Measurements from ENCODE around the gene ADGRB2.

The ADGRB2 gene

GRCh38 chr1:31768407-31768907 lies 4.3 kb upstream of the ADGRB2 start:
- DNase-seq (no peak), ATAC-seq (ENCODE audit: insufficient read depth, low read depth) (no peak)
- no peak overlapping the region for H3K4me2 ChIP-seq (ENCODE audit: insufficient read depth, low read length)
- peaks cover 8% of the 10 kb centered on the region for H4K20me1 ChIP-seq (ENCODE audit: insufficient read depth, low read length)
- no peak overlapping the region for H2AFZ ChIP-seq (ENCODE audit: low read depth, low read length)
- TF ChIP-seq, protein P1, sequence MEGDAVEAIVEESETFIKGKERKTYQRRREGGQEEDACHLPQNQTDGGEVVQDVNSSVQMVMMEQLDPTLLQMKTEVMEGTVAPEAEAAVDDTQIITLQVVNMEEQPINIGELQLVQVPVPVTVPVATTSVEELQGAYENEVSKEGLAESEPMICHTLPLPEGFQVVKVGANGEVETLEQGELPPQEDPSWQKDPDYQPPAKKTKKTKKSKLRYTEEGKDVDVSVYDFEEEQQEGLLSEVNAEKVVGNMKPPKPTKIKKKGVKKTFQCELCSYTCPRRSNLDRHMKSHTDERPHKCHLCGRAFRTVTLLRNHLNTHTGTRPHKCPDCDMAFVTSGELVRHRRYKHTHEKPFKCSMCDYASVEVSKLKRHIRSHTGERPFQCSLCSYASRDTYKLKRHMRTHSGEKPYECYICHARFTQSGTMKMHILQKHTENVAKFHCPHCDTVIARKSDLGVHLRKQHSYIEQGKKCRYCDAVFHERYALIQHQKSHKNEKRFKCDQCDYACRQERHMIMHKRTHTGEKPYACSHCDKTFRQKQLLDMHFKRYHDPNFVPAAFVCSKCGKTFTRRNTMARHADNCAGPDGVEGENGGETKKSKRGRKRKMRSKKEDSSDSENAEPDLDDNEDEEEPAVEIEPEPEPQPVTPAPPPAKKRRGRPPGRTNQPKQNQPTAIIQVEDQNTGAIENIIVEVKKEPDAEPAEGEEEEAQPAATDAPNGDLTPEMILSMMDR (IDR thresholded peaks at IDR 0.05; ENCODE audit: borderline replicate concordance, extremely low read depth, low read length, poor library complexity, severe bottlenecking) = no peak
- TF ChIP-seq EZH2 (IDR thresholded peaks at IDR 0.05; ENCODE audit: borderline replicate concordance, low read depth, low read length, severe bottlenecking) = no peak
- no peak overlapping the region for H3K9ac ChIP-seq (ENCODE audit: low read depth, low read length)
- peaks cover 13% of the 10 kb centered on the region for H3K4me1 ChIP-seq (ENCODE audit: insufficient read depth, low read length)
- H3K27me3 ChIP-seq (ENCODE audit: insufficient read depth, low read length, poor library complexity) = peaks cover 32% of the 10 kb centered on the region
- H3K36me3 ChIP-seq (ENCODE audit: insufficient read depth, low read length) = no peaks in the 10 kb centered on the region
- no peaks in the 10 kb centered on the region for H3K9me3 ChIP-seq (ENCODE audit: insufficient read depth, low read length, severe bottlenecking)
- no peak overlapping the region for H3K4me3 ChIP-seq (ENCODE audit: low read depth in 1 of 2, low read length in 2 of 2)
- no peak overlapping the region for H3K27ac ChIP-seq (ENCODE audit: low read length)
- H3K79me2 ChIP-seq (ENCODE audit: insufficient read depth, low read length) = no peaks in the 10 kb centered on the region

DNA sequence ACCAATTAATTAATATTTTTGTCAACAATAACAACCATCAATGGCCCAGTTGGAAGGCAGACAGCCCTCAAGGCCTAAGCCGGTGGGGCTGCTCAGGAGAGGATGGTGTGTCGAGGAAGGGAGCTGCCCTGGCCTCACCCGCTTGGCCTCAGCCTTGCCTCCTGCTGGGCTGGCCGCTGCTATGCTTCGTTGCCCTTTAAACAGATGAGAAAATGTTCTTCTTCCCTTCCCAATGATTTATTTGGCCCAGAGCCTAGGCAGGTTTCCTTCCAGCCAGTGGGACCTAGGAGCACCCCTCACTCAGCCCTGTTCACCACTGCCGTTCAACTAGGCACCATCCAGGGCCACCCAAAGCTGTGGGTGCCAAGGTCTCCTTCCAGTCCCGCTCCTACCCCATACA lies 3.1 kb upstream of the ADGRB2 start:
- Histone ChIP-seq H3K4me3 (ENCODE audit: low read depth in 1 of 2, low read length in 2 of 2) (no peak overlapping the region), H3K9me3 (ENCODE audit: insufficient read depth, low read length, severe bottlenecking) (no peaks in the 10 kb centered on the region), H2AFZ (ENCODE audit: low read depth, low read length) (no peak overlapping the region), H3K36me3 (ENCODE audit: insufficient read depth, low read length) (no peaks in the 10 kb centered on the region), H3K27me3 (ENCODE audit: insufficient read depth, low read length, poor library complexity) (peaks cover 32% of the 10 kb centered on the region), H3K9ac (ENCODE audit: low read depth, low read length) (no peak overlapping the region), H3K4me2 (ENCODE audit: insufficient read depth, low read length) (no peak overlapping the region), H3K79me2 (ENCODE audit: insufficient read depth, low read length) (peaks cover 4% of the 10 kb centered on the region), H3K27ac (ENCODE audit: low read length) (no peak overlapping the region), H3K4me1 (ENCODE audit: insufficient read depth, low read length) (peaks cover 26% of the 10 kb centered on the region), H4K20me1 (ENCODE audit: insufficient read depth, low read length) (peaks cover 16% of the 10 kb centered on the region)
- DNase-seq (no peak), ATAC-seq (ENCODE audit: insufficient read depth, low read depth) (no peak)
- TF ChIP-seq, protein P1 (IDR thresholded peaks at IDR 0.05; ENCODE audit: borderline replicate concordance, extremely low read depth, low read length, poor library complexity, severe bottlenecking) = no peak
- no peak for TF ChIP-seq EZH2 (IDR thresholded peaks at IDR 0.05; ENCODE audit: borderline replicate concordance, low read depth, low read length, severe bottlenecking)

- H4K20me1 ChIP-seq (ENCODE audit: insufficient read depth, low read length) = peaks cover 27% of the 10 kb centered on the region
- H3K4me2 ChIP-seq (ENCODE audit: insufficient read depth, low read length) = no peak overlapping the region
- no peak overlapping the region for H3K9ac ChIP-seq (ENCODE audit: low read depth, low read length)
- H2AFZ ChIP-seq (ENCODE audit: low read depth, low read length) = no peak overlapping the region
- DNase-seq (no peak), ATAC-seq (ENCODE audit: insufficient read depth, low read depth) (no peak)
- no peaks in the 10 kb centered on the region for H3K9me3 ChIP-seq (ENCODE audit: insufficient read depth, low read length, severe bottlenecking)
- no peak overlapping the region for H3K27ac ChIP-seq (ENCODE audit: low read length)
- H3K4me1 ChIP-seq (ENCODE audit: insufficient read depth, low read length) = peaks cover 41% of the 10 kb centered on the region
- peaks cover 40% of the 10 kb centered on the region for H3K27me3 ChIP-seq (ENCODE audit: insufficient read depth, low read length, poor library complexity)
- TF ChIP-seq, protein P1 (IDR thresholded peaks at IDR 0.05; ENCODE audit: borderline replicate concordance, extremely low read depth, low read length, poor library complexity, severe bottlenecking) = no peak
- no peak for TF ChIP-seq EZH2 (IDR thresholded peaks at IDR 0.05; ENCODE audit: borderline replicate concordance, low read depth, low read length, severe bottlenecking)
- H3K4me3 ChIP-seq (ENCODE audit: low read depth in 1 of 2, low read length in 2 of 2) = no peak overlapping the region
- H3K79me2 ChIP-seq (ENCODE audit: insufficient read depth, low read length) = peaks cover 4% of the 10 kb centered on the region
- H3K36me3 ChIP-seq (ENCODE audit: insufficient read depth, low read length) = no peaks in the 10 kb centered on the region; the same call in 1 of the 2 replicates
Observed at GRCh38 chr1:31765516-31765915, 1.4 kb upstream of the ADGRB2 start.

Data from DND-41 (cell line).